ENCODE measurements around the gene TMEM62.
A peak's percentile ranks its signal among the peaks of the same experiment; 100 is the strongest.
"Not testable (repeated sequence)": the region's sequence is repeated elsewhere in the genome, so short reads cannot be mapped to it uniquely, and the experiment has no call there.

TMEM62 gene

GRCh38 chr15:43125100-43125661 lies 8.2 kb upstream of the TMEM62 start:
- no peak for DNase-seq

GRCh38 chr15:43126356-43126755 lies 7.0 kb upstream of the TMEM62 start:
- DNase-seq: no peak

GRCh38 chr15:43127752-43128151 lies 5.6 kb upstream of the TMEM62 start:
- no peak for DNase-seq

- DNase-seq: not testable (repeated sequence)
Measured at GRCh38 chr15:43128174-43128979, 5.0 kb upstream of the TMEM62 start.

- no peak for DNase-seq
Measured at GRCh38 chr15:43128980-43129335, 4.4 kb upstream of the TMEM62 start.

- DNase-seq: no peak
Measured at GRCh38 chr15:43132830-43133429, 456 bp upstream of the TMEM62 start.

GRCh38 chr15:43134157-43134635 lies 810 bp downstream of the TMEM62 start:
- DNase-seq: peak; percentile 36 to 40

GRCh38 chr15:43135351-43135750 lies 2.0 kb downstream of the TMEM62 start:
- no peak for DNase-seq

GRCh38 chr15:43143203-43143941 lies 10.0 kb downstream of the TMEM62 start:
- DNase-seq: no peak

- DNase-seq: no peak
Measured at GRCh38 chr15:43144512-43144911, 11.1 kb downstream of the TMEM62 start.

GRCh38 chr15:43146184-43146583 lies 12.8 kb downstream of the TMEM62 start:
- DNase-seq: no peak

- DNase-seq: no peak
Measured at GRCh38 chr15:43150191-43150929, 17.0 kb downstream of the TMEM62 start.

- no peak for DNase-seq
Measured at GRCh38 chr15:43151688-43152087, 18.3 kb downstream of the TMEM62 start.

- no peak for DNase-seq
Measured at GRCh38 chr15:43153269-43153668, 19.9 kb downstream of the TMEM62 start.

GRCh38 chr15:43165801-43166325 lies 32.5 kb downstream of the TMEM62 start:
- no peak for DNase-seq

- DNase-seq: not testable (repeated sequence)
Measured at GRCh38 chr15:43167261-43167660, 33.9 kb downstream of the TMEM62 start.

GRCh38 chr15:43168192-43169107 lies 35.1 kb downstream of the TMEM62 start:
- no peak for DNase-seq

GRCh38 chr15:43169888-43170287 lies 36.5 kb downstream of the TMEM62 start:
- DNase-seq: no peak

- DNase-seq: not testable (repeated sequence)
Measured at GRCh38 chr15:43175656-43176309, 42.4 kb downstream of the TMEM62 start.

- DNase-seq: not testable (repeated sequence)
Measured at GRCh38 chr15:43177147-43177546, 43.8 kb downstream of the TMEM62 start.

- no peak for DNase-seq
Measured at GRCh38 chr15:43183270-43183669, 49.9 kb downstream of the TMEM62 start.

All from activated T-cell treated with anti-CD3 and anti-CD28 coated beads, Interleukin-2, amount 50 U/mL, for 48 hours (primary cell).